HepG2 (cell line): Measurements from ENCODE around the gene HDGF. TPM values are rescaled to one million over a fixed set of nuclear protein-coding genes. Genes with fewer than 3 reads are reported as not detected.

Source experiments
- CREB1 ChIP-seq, 2 experiments: fragments of 450-650 bp in 1 of 2; IDR thresholded peaks; 2 replicates each; pipeline ENCODE4 v1.6.1; 2016 to 2017; ENCODE audit warnings: control low read depth in 1 of 2, mild to moderate bottlenecking in 1 of 2, missing compliant biosample characterization in 1 of 2, missing genetic modification characterization in 1 of 2
- DMAP1 ChIP-seq: IDR thresholded peaks from 2 replicates; pipeline ENCODE4 v1.6.1; 2016
- GZF1 ChIP-seq: sonication (generic); formaldehyde crosslinking; IDR thresholded peaks from 2 replicates; pipeline ENCODE4 v1.5.1; 2020; ENCODE audit warnings: mild to moderate bottlenecking, missing genetic modification reagents
- KAT2B ChIP-seq: fragments of 150-350 bp; IDR thresholded peaks from 2 replicates; pipeline ENCODE4 v1.6.1; 2014; ENCODE audit warnings: low read depth, low read length, borderline replicate concordance
- MAZ ChIP-seq, 2 experiments: sonication (generic) in 1 of 2; formaldehyde crosslinking in 1 of 2; IDR thresholded peaks; 2 replicates each; pipeline versions ENCODE4 v1.5.0 to v1.6.1; 2012 to 2020; ENCODE audit warnings: low read depth in 2 of 2, mild to moderate bottlenecking in 2 of 2, borderline replicate concordance in 1 of 2, improper control_type of control experiment in 1 of 2, low read length in 1 of 2, missing genetic modification reagents in 1 of 2, moderate library complexity in 1 of 2
- MLX ChIP-seq: IDR thresholded peaks from 2 replicates; pipeline ENCODE4 v1.6.1; 2016
- MXI1 ChIP-seq: IDR thresholded peaks from 3 replicates; pipeline ENCODE4 v1.6.1; 2012; ENCODE audit warnings: low read depth, low read length, inconsistent platforms, borderline replicate concordance
- REST ChIP-seq, 2 experiments: IDR thresholded peaks; 2 replicates each; pipeline ENCODE4 v1.6.1; 2011 to 2012; ENCODE audit warnings: low read length in 2 of 2, borderline replicate concordance in 1 of 2, low read depth in 1 of 2, mild to moderate bottlenecking in 1 of 2, moderate library complexity in 1 of 2
- RFX3 ChIP-seq: IDR thresholded peaks from 2 replicates; pipeline ENCODE4 v1.6.1; 2016; ENCODE audit warnings: missing biosample characterization, missing genetic modification reagents
- THYN1 ChIP-seq: sonication (generic); formaldehyde crosslinking; IDR thresholded peaks from 2 replicates; pipeline ENCODE4 v1.8.1; 2023; ENCODE audit warnings: low read depth, mild to moderate bottlenecking, moderate library complexity, missing genetic modification reagents, borderline replicate concordance
- ZBTB44 ChIP-seq: sonication (generic); formaldehyde crosslinking; IDR thresholded peaks from 2 replicates; pipeline ENCODE4 v1.4.0; 2020; ENCODE audit warnings: missing genetic modification reagents
- ZFP37 ChIP-seq: sonication (generic); formaldehyde crosslinking; IDR thresholded peaks from 2 replicates; pipeline ENCODE4 v1.4.0; 2020; ENCODE audit warnings: missing genetic modification reagents, borderline replicate concordance
- ZFP41 ChIP-seq: sonication (generic); formaldehyde crosslinking; IDR thresholded peaks from 2 replicates; pipeline ENCODE4 v1.4.0; 2020; ENCODE audit warnings: mild to moderate bottlenecking, missing genetic modification reagents, borderline replicate concordance
- ZNF646 ChIP-seq: sonication (generic); formaldehyde crosslinking; IDR thresholded peaks from 2 replicates; pipeline ENCODE4 v1.9.0; 2021; ENCODE audit warnings: mild to moderate bottlenecking, missing genetic modification reagents
- polyA plus RNA-seq, 8 experiments: library from polyadenylated mRNA; depleted of rRNA in 3 of 8; stranded (reverse) in 7 of 8; unstranded in 1 of 8; fragments of >200 nt; fragmentation: Illumina TruSeq in 4 of 8; extraction: Trizol in 4 of 8; gene quantifications; 2 replicates each; pipeline versions ENCODE4 v1.2.1 to v1.2.3, GENCODE V29; 2011 to 2016; ENCODE audit warnings: low read depth in 4 of 8, missing spikeins in 1 of 8, mixed read lengths in 1 of 8; ENCODE audit not compliant: insufficient read depth in 1 of 8
- total RNA-seq, 5 experiments: library from RNA; depleted of rRNA; stranded (reverse); fragments of >200 nt; fragmentation: Illumina TruSeq; extraction: Trizol; gene quantifications; 2 replicates each; pipeline ENCODE4 v1.2.3, GENCODE V29; 2016; ENCODE audit warnings: low read depth in 1 of 5

The HDGF gene
- total and polyA plus RNA-seq, 2 of the 13 experiments (the other 11 are each of a cell fraction or from before 2014, with no cell fraction given), result 156 to 196 TPM

- TF ChIP-seq REST (IDR thresholded peaks at IDR 0.05; ENCODE audit: borderline replicate concordance in 1 of 2, low read depth in 1 of 2, low read length in 2 of 2) (peak in 1 of 2 experiments; percentile 49; a peak in 1 of 4 replicates), ZBTB44 (CRISPR knock-in tag) (no peak), THYN1 (CRISPR knock-in tag) (no peak), RFX3 (no peak), ZFP41 (CRISPR knock-in tag) (no peak; the same call in 1 of the 2 replicates), DMAP1 (CRISPR knock-in tag) (peak; percentile 97), CREB1 (IDR thresholded peaks at IDR 0.05) (peak; percentile 76), CREB1 (CRISPR knock-in tag; IDR thresholded peaks at IDR 0.05) (peak; percentile 96), ZFP37 (CRISPR knock-in tag) (0 out of 2 replicates have a peak, but pooled peaks have one; percentile 9), MAZ (IDR thresholded peaks at IDR 0.05; ENCODE audit: borderline replicate concordance, low read depth, low read length) (peak; percentile 91; the same call in 1 of the 2 replicates), MAZ (CRISPR knock-in tag; IDR thresholded peaks at IDR 0.05; ENCODE audit: low read depth) (peak; percentile 89), MLX (CRISPR knock-in tag) (0 out of 2 replicates have a peak, but pooled peaks have one; percentile 13), GZF1 (CRISPR knock-in tag) (peak; percentile 69; the same call in 1 of the 2 replicates), MXI1 (peak; percentile 98; the same call in 2 of the 3 replicates), KAT2B (no peak), ZNF646 (CRISPR knock-in tag) (no peak)
These were observed 10.6 kb downstream of the HDGF start, which contains the start of gene MRPL24 (continued) for GRCh38 chr1:156740741-156741480.
